Cardiac muscle cell (in vitro differentiated cells and primary cell): Measurements from ENCODE around the gene NOTCH3. TPM values are rescaled to one million over a fixed set of nuclear protein-coding genes. Genes with fewer than 3 reads are reported as not detected.
A peak's percentile ranks its signal among the peaks of the same experiment; 100 is the strongest.

ENCODE experiments used
- DNase-seq, 2 donors: peaks; one replicate each; pipeline versions ENCODE4 v3.0.0 to v3.0.0-alpha.2; 2010 to 2017; ENCODE audit warnings: low read depth in 1 of 2, low spot score in 1 of 2
- H3K27ac ChIP-seq: fragments of 200-600 bp; sonication (generic); 2 replicates; pipeline ENCODE4 v1.5.1; 2016
- H3K27me3 ChIP-seq: fragments of 200-600 bp; sonication (generic); 2 replicates; pipeline ENCODE4 v1.6.0; 2016; ENCODE audit warnings: control low read depth
- H3K36me3 ChIP-seq: fragments of 200-600 bp; sonication (generic); 2 replicates; pipeline ENCODE4 v1.5.1; 2016; ENCODE audit warnings: control low read depth
- H3K4me1 ChIP-seq: fragments of 200-600 bp; sonication (generic); 2 replicates; pipeline ENCODE4 v1.8.1; 2017; ENCODE audit warnings: low read depth, mild to moderate bottlenecking, mixed run types
- H3K4me3 ChIP-seq: fragments of 200-600 bp; sonication (generic); 2 replicates; pipeline ENCODE4 v1.5.1; 2016; ENCODE audit warnings: mild to moderate bottlenecking
- H3K9me3 ChIP-seq: fragments of 200-600 bp; sonication (generic); 2 replicates; pipeline ENCODE4 v1.5.1; 2017; ENCODE audit warnings: low read depth, mild to moderate bottlenecking, control low read depth
- CTCF ChIP-seq: IDR thresholded peaks from 2 replicates; pipeline ENCODE4 v1.5.1; 2012; ENCODE audit warnings: low read depth, mild to moderate bottlenecking, low read length
- polyA plus RNA-seq: library from polyadenylated mRNA; unstranded; fragments of >200 nt; fragmentation: Nextera tagmentation; extraction: Ambion mirVana; gene quantifications from 2 replicates; pipeline ENCODE4 v1.2.1, GENCODE V29; 2016
- total RNA-seq: library from RNA; depleted of rRNA; stranded (reverse); fragments of >200 nt; gene quantifications from 2 replicates; pipeline ENCODE4 v1.2.3, GENCODE V29; 2016

The NOTCH3 gene
- total and polyA plus RNA-seq, 2 experiments from 2014 or later, result 19.9 to 40.4 TPM

DNA sequence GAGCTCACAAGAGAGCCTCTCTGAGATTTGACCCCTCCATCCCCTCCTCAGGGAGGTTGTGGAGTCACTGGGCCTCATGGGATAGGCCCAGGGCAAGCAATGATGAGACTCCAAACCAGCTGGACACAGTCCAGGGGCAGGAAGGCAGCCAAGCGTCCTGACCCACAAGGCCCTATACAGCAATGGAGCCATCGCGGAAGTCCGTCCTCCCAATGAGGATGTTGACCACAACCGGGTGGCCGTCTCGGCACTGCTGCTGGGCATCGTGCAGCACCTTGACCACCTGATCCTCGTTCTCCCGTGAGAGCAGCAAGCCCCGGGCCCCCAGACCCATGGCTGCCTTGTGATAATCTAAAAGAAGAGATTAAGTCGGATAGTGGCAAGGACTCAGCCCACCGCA, 85.7 kb downstream of the NOTCH3 start:
- Histone ChIP-seq H3K27me3 (no peaks in the 10 kb centered on the region), H3K4me1 (no peaks in the 10 kb centered on the region), H3K27ac (peak overlapping the region; percentile 48), H3K4me3 (no peak overlapping the region), H3K36me3 (peaks cover 74% of the 10 kb centered on the region), H3K9me3 (no peaks in the 10 kb centered on the region)
- TF ChIP-seq CTCF, result no peak
- DNase-seq, result peak in 1 of 2 donors; percentile 89

GRCh38 chr19:15114153-15114540, 86.6 kb downstream of the NOTCH3 start:
- TF ChIP-seq CTCF, result no peak
- H3K9me3 ChIP-seq, result no peaks in the 10 kb centered on the region
- no peak overlapping the region for H3K4me3 ChIP-seq
- H3K36me3 ChIP-seq, result peaks cover 66% of the 10 kb centered on the region
- no peaks in the 10 kb centered on the region for H3K27me3 ChIP-seq
- peak in 1 of 2 donors; percentile 69 for DNase-seq
- H3K4me1 ChIP-seq, result no peaks in the 10 kb centered on the region
- peak overlapping the region; percentile 39 for H3K27ac ChIP-seq

GRCh38 chr19:15113245-15114152, 87.3 kb downstream of the NOTCH3 start:
- Histone ChIP-seq H3K36me3 (peaks cover 59% of the 10 kb centered on the region), H3K4me3 (no peak overlapping the region), H3K9me3 (no peaks in the 10 kb centered on the region), H3K27me3 (no peaks in the 10 kb centered on the region), H3K27ac (peak overlapping the region; percentile 39), H3K4me1 (no peaks in the 10 kb centered on the region)
- no peak for TF ChIP-seq CTCF
- no peak for DNase-seq

DNA sequence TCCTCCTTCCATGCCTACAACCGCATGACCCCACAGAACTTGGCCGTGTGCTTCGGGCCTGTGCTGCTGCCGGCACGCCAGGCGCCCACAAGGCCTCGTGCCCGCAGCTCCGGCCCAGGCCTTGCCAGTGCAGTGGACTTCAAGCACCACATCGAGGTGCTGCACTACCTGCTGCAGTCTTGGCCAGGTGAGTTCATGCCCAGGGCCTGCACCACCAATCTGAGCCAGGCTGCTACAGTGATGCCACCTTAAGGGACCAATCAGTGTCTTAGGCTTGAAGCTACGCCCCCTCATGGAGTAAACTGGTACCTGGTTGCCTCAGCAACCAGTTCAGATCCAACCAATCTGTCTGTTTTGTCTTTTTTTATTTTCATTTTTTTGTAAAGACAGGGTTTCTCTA, 88.4 kb downstream of the NOTCH3 start:
- no peaks in the 10 kb centered on the region for H3K9me3 ChIP-seq
- TF ChIP-seq CTCF, result no peak
- H3K4me3 ChIP-seq, result no peak overlapping the region
- H3K4me1 ChIP-seq, result peaks cover 6% of the 10 kb centered on the region
- H3K36me3 ChIP-seq, result peaks cover 48% of the 10 kb centered on the region
- H3K27ac ChIP-seq, result no peak overlapping the region
- DNase-seq, result no peak
- H3K27me3 ChIP-seq, result no peaks in the 10 kb centered on the region

DNA sequence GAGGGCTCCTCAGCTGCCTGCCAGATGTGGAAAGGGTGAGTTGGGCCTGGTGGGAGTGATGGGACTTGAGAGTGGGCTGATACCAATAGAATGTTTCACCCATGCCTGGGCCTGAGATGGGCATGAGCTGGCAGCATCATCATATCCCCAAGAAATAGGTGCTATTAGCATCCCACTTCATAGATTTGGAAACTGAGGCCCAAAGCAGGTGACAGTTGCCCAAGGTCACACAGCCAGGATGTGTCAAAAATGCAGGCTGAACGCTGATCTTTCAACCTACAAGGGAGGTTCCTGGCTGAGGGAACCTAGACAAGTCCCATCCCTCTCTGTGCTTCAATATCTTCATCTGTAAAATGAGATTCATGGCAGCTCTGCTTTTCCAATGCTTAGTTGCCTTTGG, 89.0 kb downstream of the NOTCH3 start:
- H3K9me3 ChIP-seq, result no peaks in the 10 kb centered on the region
- no peak for DNase-seq
- TF ChIP-seq CTCF, result no peak
- peaks cover 42% of the 10 kb centered on the region for H3K36me3 ChIP-seq
- H3K27me3 ChIP-seq, result no peaks in the 10 kb centered on the region
- peaks cover 6% of the 10 kb centered on the region for H3K4me1 ChIP-seq
- H3K27ac ChIP-seq, result no peak overlapping the region
- H3K4me3 ChIP-seq, result no peak overlapping the region
